Astrocyte (in vitro differentiated cells and primary cell): Measurements from ENCODE around the gene TIAM2. TPM values are rescaled to one million over a fixed set of nuclear protein-coding genes. Genes with fewer than 3 reads are reported as not detected.
A peak's percentile ranks its signal among the peaks of the same experiment; 100 is the strongest.
"Not testable (repeated sequence)": the region's sequence is repeated elsewhere in the genome, so short reads cannot be mapped to it uniquely, and the experiment has no call there.

ENCODE experiments used
- DNase-seq: peaks from one replicate; pipeline ENCODE4 v3.0.0-alpha.2; 2010; ENCODE audit warnings: low read depth
- FAIRE-seq: peaks from 2 replicates; lab custom pipeline; 2011; peaks lifted over from hg19 to GRCh38; lab: Jason Lieb, UNC
- H2AFZ ChIP-seq: 2 replicates; pipeline ENCODE4 v1.6.0; 2012; ENCODE audit warnings: low read depth, low read length, inconsistent platforms
- H3K27ac ChIP-seq: 2 replicates; pipeline ENCODE4 v1.5.1; 2011; ENCODE audit warnings: low read depth, low read length, inconsistent platforms
- H3K27me3 ChIP-seq: 2 replicates; pipeline ENCODE4 v1.6.0; 2011; ENCODE audit warnings: low read length, inconsistent platforms; ENCODE audit not compliant: insufficient read depth
- H3K36me3 ChIP-seq: 2 replicates; pipeline ENCODE4 v1.5.1; 2011; ENCODE audit warnings: low read length, inconsistent platforms; ENCODE audit not compliant: insufficient read depth
- H3K4me1 ChIP-seq: 2 replicates; pipeline ENCODE4 v1.5.1; 2011; ENCODE audit warnings: low read length, inconsistent platforms; ENCODE audit not compliant: insufficient read depth
- H3K4me2 ChIP-seq: 2 replicates; pipeline ENCODE4 v1.6.0; 2012; ENCODE audit warnings: low read length, inconsistent platforms
- H3K4me3 ChIP-seq: 2 replicates; pipeline ENCODE4 v1.5.1; 2011; ENCODE audit warnings: low read depth, mild to moderate bottlenecking, low read length, inconsistent platforms; ENCODE audit not compliant: insufficient read depth
- H3K79me2 ChIP-seq: 2 replicates; pipeline ENCODE4 v1.6.0; 2012; ENCODE audit warnings: mild to moderate bottlenecking, low read length, inconsistent platforms; ENCODE audit not compliant: insufficient read depth
- H3K9ac ChIP-seq: 2 replicates; pipeline ENCODE4 v1.6.0; 2012; ENCODE audit warnings: mild to moderate bottlenecking, low read length, inconsistent platforms
- H3K9me3 ChIP-seq: 2 replicates; pipeline ENCODE4 v1.5.1; 2012; ENCODE audit warnings: low read depth, mild to moderate bottlenecking, low read length, inconsistent platforms; ENCODE audit not compliant: insufficient read depth
- H4K20me1 ChIP-seq: 2 replicates; pipeline ENCODE4 v1.6.0; 2012; ENCODE audit warnings: low read length, inconsistent platforms; ENCODE audit not compliant: insufficient read depth
- H3K27ac Mint-ChIP-seq: one replicate; pipeline ENCODE4 v1.8.0; 2021; ENCODE audit warnings: mild to moderate bottlenecking, mixed read lengths; ENCODE audit not compliant: unreplicated experiment
- H3K27me3 Mint-ChIP-seq: one replicate; pipeline ENCODE4 v1.8.0; 2021; ENCODE audit warnings: low read depth, mixed read lengths; ENCODE audit not compliant: unreplicated experiment
- H3K36me3 Mint-ChIP-seq: one replicate; pipeline ENCODE4 v1.8.0; 2021; ENCODE audit warnings: low read depth, mixed read lengths; ENCODE audit not compliant: unreplicated experiment
- H3K4me1 Mint-ChIP-seq: one replicate; pipeline ENCODE4 v1.8.0; 2021; ENCODE audit warnings: low read depth, mixed read lengths; ENCODE audit not compliant: unreplicated experiment
- H3K4me3 Mint-ChIP-seq: one replicate; pipeline ENCODE4 v1.8.0; 2021; ENCODE audit warnings: mild to moderate bottlenecking, moderate library complexity, mixed read lengths; ENCODE audit not compliant: unreplicated experiment
- H3K9me3 Mint-ChIP-seq: one replicate; pipeline ENCODE4 v1.8.0; 2021; ENCODE audit warnings: mild to moderate bottlenecking, mixed read lengths; ENCODE audit not compliant: unreplicated experiment
- CTCF ChIP-seq: IDR thresholded peaks from 2 replicates; pipeline ENCODE4 v1.5.1; 2011; ENCODE audit warnings: low read depth, mild to moderate bottlenecking, inconsistent platforms, low read length, moderate library complexity; ENCODE audit not compliant: insufficient read depth
- EZH2 ChIP-seq: IDR thresholded peaks from 2 replicates; pipeline ENCODE4 v1.6.1; 2012; ENCODE audit warnings: mild to moderate bottlenecking, low read length, inconsistent platforms; ENCODE audit not compliant: insufficient read depth
- total RNA-seq: library from RNA; stranded (reverse); gene quantifications from 2 replicates; pipeline ENCODE4 v1.2.1, GENCODE V29; 2021

The TIAM2 gene
- total RNA-seq, 1 donor from 2014 or later: 23.6 TPM

- Mint-ChIP-seq H3K4me1 (peaks cover 45% of the 10 kb centered on the region), H3K9me3 (peaks cover 2% of the 10 kb centered on the region), H3K36me3 (peaks cover 2% of the 10 kb centered on the region), H3K27me3 (no peaks in the 10 kb centered on the region), H3K27ac (peak overlapping the region; percentile 20), H3K4me3 (no peak overlapping the region)
- Histone ChIP-seq H3K27ac (no peak overlapping the region), H3K36me3 (no peaks in the 10 kb centered on the region), H3K4me2 (no peak overlapping the region), H4K20me1 (no peaks in the 10 kb centered on the region), H2AFZ (no peak overlapping the region), H3K4me3 (no peak overlapping the region), H3K9ac (no peak overlapping the region), H3K79me2 (no peaks in the 10 kb centered on the region), H3K27me3 (no peaks in the 10 kb centered on the region), H3K9me3 (no peaks in the 10 kb centered on the region), H3K4me1 (peaks cover 7% of the 10 kb centered on the region)
- DNase-seq (no peak), FAIRE-seq (no peak)
- TF ChIP-seq CTCF (no peak), EZH2 (no peak)
Observed at GRCh38 chr6:155013457-155013876, 18.4 kb downstream of the TIAM2 start.

- peaks cover 42% of the 10 kb centered on the region for H3K4me1 Mint-ChIP-seq
- peaks cover 2% of the 10 kb centered on the region for H3K9me3 Mint-ChIP-seq
- H2AFZ ChIP-seq: no peak overlapping the region
- no peak overlapping the region for H3K27ac ChIP-seq
- FAIRE-seq (no peak), DNase-seq (no peak)
- H3K27me3 Mint-ChIP-seq: no peaks in the 10 kb centered on the region
- H3K36me3 Mint-ChIP-seq: peaks cover 2% of the 10 kb centered on the region
- no peaks in the 10 kb centered on the region for H3K36me3 ChIP-seq
- H3K4me3 Mint-ChIP-seq: no peak overlapping the region
- H4K20me1 ChIP-seq: no peaks in the 10 kb centered on the region
- no peak overlapping the region for H3K4me2 ChIP-seq
- H3K27ac Mint-ChIP-seq: peak overlapping the region; percentile 28
- H3K27me3 ChIP-seq: no peaks in the 10 kb centered on the region
- TF ChIP-seq EZH2: no peak
- TF ChIP-seq CTCF: no peak
- H3K4me3 ChIP-seq: no peak overlapping the region
- H3K79me2 ChIP-seq: no peaks in the 10 kb centered on the region
- H3K9me3 ChIP-seq: no peaks in the 10 kb centered on the region
- no peak overlapping the region for H3K9ac ChIP-seq
- peaks cover 7% of the 10 kb centered on the region for H3K4me1 ChIP-seq
Observed at GRCh38 chr6:155014137-155014536, 19.0 kb downstream of the TIAM2 start.

- Mint-ChIP-seq H3K36me3 (peaks cover 2% of the 10 kb centered on the region), H3K27me3 (no peaks in the 10 kb centered on the region), H3K9me3 (peaks cover 2% of the 10 kb centered on the region), H3K4me1 (peaks cover 39% of the 10 kb centered on the region), H3K27ac (peak overlapping the region; percentile 28), H3K4me3 (peak overlapping the region; percentile 65)
- H3K79me2 ChIP-seq: no peaks in the 10 kb centered on the region
- no peaks in the 10 kb centered on the region for H3K27me3 ChIP-seq
- H3K4me2 ChIP-seq: peak overlapping the region; percentile 32
- FAIRE-seq: peak; percentile 93
- no peaks in the 10 kb centered on the region for H3K36me3 ChIP-seq
- no peak overlapping the region for H3K4me3 ChIP-seq
- no peaks in the 10 kb centered on the region for H4K20me1 ChIP-seq
- TF ChIP-seq CTCF: no peak
- no peak for TF ChIP-seq EZH2
- DNase-seq: peak; percentile 80
- H2AFZ ChIP-seq: no peak overlapping the region
- no peak overlapping the region for H3K27ac ChIP-seq
- peaks cover 7% of the 10 kb centered on the region for H3K4me1 ChIP-seq
- H3K9ac ChIP-seq: no peak overlapping the region
- H3K9me3 ChIP-seq: no peaks in the 10 kb centered on the region
Observed at GRCh38 chr6:155014670-155015300, 19.7 kb downstream of the TIAM2 start.

- H3K4me3 ChIP-seq, H3K27ac Mint-ChIP-seq, H4K20me1 ChIP-seq, DNase-seq, H3K36me3 ChIP-seq, H3K27me3 ChIP-seq, H3K9ac ChIP-seq, H3K9me3 ChIP-seq, H3K4me2 ChIP-seq, H3K79me2 ChIP-seq, H3K4me1 ChIP-seq, H3K27ac ChIP-seq, H3K36me3 Mint-ChIP-seq, H2AFZ ChIP-seq, H3K4me3 Mint-ChIP-seq, FAIRE-seq, H3K27me3 Mint-ChIP-seq, H3K9me3 Mint-ChIP-seq: not testable (repeated sequence)
- peaks cover 27% of the 10 kb centered on the region for H3K4me1 Mint-ChIP-seq
Observed at GRCh38 chr6:155018415-155018814, 23.3 kb downstream of the TIAM2 start.
